ENCODE data around the gene PILRB.

DNA sequence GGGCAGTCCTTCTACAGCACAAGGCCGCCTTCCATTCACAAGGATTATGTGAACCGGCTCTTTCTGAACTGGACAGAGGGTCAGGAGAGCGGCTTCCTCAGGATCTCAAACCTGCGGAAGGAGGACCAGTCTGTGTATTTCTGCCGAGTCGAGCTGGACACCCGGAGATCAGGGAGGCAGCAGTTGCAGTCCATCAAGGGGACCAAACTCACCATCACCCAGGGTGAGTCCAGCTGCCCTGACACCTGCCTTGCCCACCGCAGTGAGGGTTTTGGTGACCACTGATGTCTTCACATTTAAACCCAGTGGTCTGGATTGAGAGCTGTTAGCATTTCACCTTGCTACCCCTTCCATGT lies 918 bp downstream of the PILRB start:
- TF ChIP-seq YY1 (IDR thresholded peaks at IDR 0.05; ENCODE audit: insufficient read depth, insufficient read length), result no peak
- TF ChIP-seq SUZ12 (IDR thresholded peaks at IDR 0.05; ENCODE audit: extremely low read depth, insufficient read depth, insufficient read length), result no peak

Measured in NT2/D1 (cell line).